CD14-positive monocyte (primary cell): ENCODE data around the gene SEMA7A. TPM values are rescaled to one million over a fixed set of nuclear protein-coding genes. Genes with fewer than 3 reads are reported as not detected.
A peak's percentile ranks its signal among the peaks of the same experiment; 100 is the strongest.

Source experiments
- DNase-seq, 3 donors: peaks; one replicate each; pipeline ENCODE4 v3.0.0-alpha.2; 2011 to 2022
- H2AFZ ChIP-seq: 2 replicates; pipeline ENCODE4 v1.6.0; 2012; ENCODE audit warnings: mild to moderate bottlenecking, low read depth, low read length, inconsistent platforms; ENCODE audit not compliant: insufficient read depth, poor library complexity, severe bottlenecking
- H3K27ac ChIP-seq, 2 donors: 1 replicate in 1 of 2; 2 replicates in 1 of 2; pipeline ENCODE4 v1.5.1; 2012 to 2013; ENCODE audit warnings: low read length in 2 of 2, control low read depth in 1 of 2, inconsistent platforms in 1 of 2, low read depth in 1 of 2, mild to moderate bottlenecking in 1 of 2
- H3K27me3 ChIP-seq, 2 donors: one replicate each; pipeline versions ENCODE4 v1.6.0 to v1.6.1; 2011 to 2013; ENCODE audit warnings: low read length in 2 of 2; ENCODE audit not compliant: control insufficient read depth in 2 of 2, insufficient read depth in 2 of 2
- H3K36me3 ChIP-seq, 2 donors: replicated peaks in 1 of 2; 1 replicate in 1 of 2; 2 replicates in 1 of 2; pipeline versions ENCODE4 v1.5.1 to v1.6.1; 2012 to 2013; ENCODE audit warnings: low read length in 2 of 2, control low read depth in 1 of 2, inconsistent platforms in 1 of 2, mild to moderate bottlenecking in 1 of 2; ENCODE audit not compliant: insufficient read depth in 2 of 2, control insufficient read depth in 1 of 2
- H3K4me1 ChIP-seq, 2 donors: 1 replicate in 1 of 2; 2 replicates in 1 of 2; pipeline versions ENCODE4 v1.5.1 to v1.6.1; 2012 to 2013; ENCODE audit warnings: low read length in 2 of 2, control low read depth in 1 of 2, inconsistent platforms in 1 of 2, mild to moderate bottlenecking in 1 of 2, moderate library complexity in 1 of 2; ENCODE audit not compliant: insufficient read depth in 2 of 2, control insufficient read depth in 1 of 2
- H3K4me2 ChIP-seq: replicated peaks from 2 replicates; pipeline ENCODE3; 2012; ENCODE audit warnings: low read length, moderate library complexity, mild to moderate bottlenecking; ENCODE audit not compliant: poor library complexity, severe bottlenecking; ENCODE audit errors: extremely low read depth
- H3K4me3 ChIP-seq, 3 experiments: fragments of 200-600 bp in 1 of 3; sonication (generic) in 1 of 3; replicated peaks in 1 of 3; 1 replicate in 2 of 3; 2 replicates in 1 of 3; pipeline ENCODE4 v1.5.1; 2011 to 2013; ENCODE audit warnings: low read length in 3 of 3, mild to moderate bottlenecking in 3 of 3, control low read depth in 2 of 3, low read depth in 2 of 3, inconsistent platforms in 1 of 3, moderate library complexity in 1 of 3
- H3K79me2 ChIP-seq: 2 replicates; pipeline ENCODE4 v1.6.0; 2012; ENCODE audit warnings: mild to moderate bottlenecking, control low read depth, inconsistent platforms, low read length, moderate library complexity; ENCODE audit not compliant: insufficient read depth
- H3K9ac ChIP-seq: 2 replicates; pipeline ENCODE4 v1.6.0; 2017; ENCODE audit warnings: low read length, mild to moderate bottlenecking; ENCODE audit not compliant: insufficient read depth, poor library complexity, severe bottlenecking
- H3K9me3 ChIP-seq, 2 donors: replicated peaks in 1 of 2; 1 replicate in 1 of 2; 2 replicates in 1 of 2; pipeline versions ENCODE4 v1.5.1 to v1.6.1; 2012 to 2013; ENCODE audit warnings: low read length in 2 of 2, control low read depth in 1 of 2; ENCODE audit not compliant: control insufficient read depth in 1 of 2, insufficient read depth in 1 of 2
- H4K20me1 ChIP-seq: 2 replicates; pipeline ENCODE4 v1.6.0; 2012; ENCODE audit warnings: mild to moderate bottlenecking, low read length, control low read depth, moderate library complexity; ENCODE audit not compliant: insufficient read depth
- H3K27ac Mint-ChIP-seq, 7 donors: one replicate each; pipeline ENCODE4 v1.8.0; 2020; ENCODE audit warnings: mild to moderate bottlenecking in 7 of 7, mixed read lengths in 7 of 7, moderate library complexity in 6 of 7, inconsistent platforms in 2 of 7
- H3K27me3 Mint-ChIP-seq, 3 donors: one replicate each; pipeline ENCODE4 v1.8.0; 2021 to 2022; ENCODE audit warnings: low read depth in 3 of 3, mild to moderate bottlenecking in 3 of 3, mixed read lengths in 3 of 3, moderate library complexity in 3 of 3, inconsistent platforms in 1 of 3
- H3K36me3 Mint-ChIP-seq, 2 donors: one replicate each; pipeline ENCODE4 v1.8.0; 2020; ENCODE audit warnings: mixed read lengths in 2 of 2, inconsistent platforms in 1 of 2, mild to moderate bottlenecking in 1 of 2
- H3K4me1 Mint-ChIP-seq: one replicate; pipeline ENCODE4 v1.8.0; 2020; ENCODE audit warnings: mild to moderate bottlenecking, mixed read lengths
- H3K4me3 Mint-ChIP-seq, 2 donors: one replicate each; pipeline ENCODE4 v1.8.0; 2020; ENCODE audit warnings: mild to moderate bottlenecking in 2 of 2, mixed read lengths in 2 of 2, moderate library complexity in 1 of 2
- H3K9me3 Mint-ChIP-seq, 7 donors: one replicate each; pipeline ENCODE4 v1.8.0; 2020 to 2022; ENCODE audit warnings: mixed read lengths in 7 of 7, mild to moderate bottlenecking in 6 of 7, moderate library complexity in 6 of 7, inconsistent platforms in 2 of 7
- CTCF ChIP-seq: fragments of 200-600 bp; IDR thresholded peaks from one replicate; pipeline ENCODE4 v1.8.0; 2022; ENCODE audit warnings: antibody characterized with exemption, mild to moderate bottlenecking
- WGBS: methylation state at CpG from one replicate; pipeline ENCODE4 v1.1.5; 2013; ENCODE audit warnings: missing lambda C conversion rate; ENCODE audit not compliant: insufficient coverage; 5-methylcytosine and 5-hydroxymethylcytosine counted together
- intact Hi-C, 2 donors: fragments of 100-400 bp; cut with micrococcal nuclease; formaldehyde crosslinking; loops; one replicate each; pipeline versions ENCODE4 v1.15.0 to v1.15.1; 2023
- polyA plus RNA-seq, 3 donors: library from polyadenylated mRNA; depleted of rRNA in 1 of 3; unstranded in 2 of 3; stranded (reverse) in 1 of 3; fragments of 300-500 nt in 2 of 3; fragments of >200 nt in 1 of 3; fragmentation: Illumina TruSeq in 2 of 3; gene quantifications; 1 replicate in 2 of 3; 2 replicates in 1 of 3; pipeline ENCODE4 v1.2.3, GENCODE V29; 2012 to 2021

SEMA7A gene
- polyA plus RNA-seq, 3 donors, result 0.04 to 4.8 (median 0.15) TPM

- Histone ChIP-seq H3K27ac (no peak overlapping the region), H2AFZ (peak overlapping the region; percentile 20), H3K4me3 (peak overlapping the region in 1 of 3 experiments; percentile 10), H3K36me3 (no peaks in the 10 kb centered on the region), H3K4me1 (peaks cover 21 to 29% of the 10 kb centered on the region in 2 donors), H3K9ac (no peak overlapping the region), H3K79me2 (no peaks in the 10 kb centered on the region), H4K20me1 (no peaks in the 10 kb centered on the region), H3K9me3 (no peaks in the 10 kb centered on the region), H3K4me2 (no peak overlapping the region), H3K27me3 (no peaks in the 10 kb centered on the region)
- H3K27ac Mint-ChIP-seq, result peak overlapping the region in 1 of 7 donors; percentile 37
- intact Hi-C loops, result no loop called here
- H3K9me3 Mint-ChIP-seq, result peaks cover 0 to 2% (median 0%) of the 10 kb centered on the region in 7 donors
- TF ChIP-seq CTCF, result no peak
- WGBS, result under 1% methylated on average over 13 of the region's 13 CpGs
- H3K4me1 Mint-ChIP-seq, result peaks cover 29% of the 10 kb centered on the region
- peak overlapping the region in 1 of 2 donors; percentile 59 for H3K4me3 Mint-ChIP-seq
- DNase-seq, result peak; percentile 31 to 66 (median 33)
- H3K27me3 Mint-ChIP-seq, result peaks cover 10 to 18% (median 16%) of the 10 kb centered on the region in 3 donors
- H3K36me3 Mint-ChIP-seq, result no peaks in the 10 kb centered on the region
Measured at GRCh38 chr15:74402873-74403587, 30.7 kb downstream of the SEMA7A start.

GRCh38 chr15:74402337-74402841 is 31.4 kb downstream of the SEMA7A start:
- peaks cover 0 to 2% (median 0%) of the 10 kb centered on the region in 7 donors for H3K9me3 Mint-ChIP-seq
- WGBS, result 63% methylated on average over 3 of the region's 5 CpGs
- intact Hi-C loops, result no loop called here
- Histone ChIP-seq H3K9me3 (no peaks in the 10 kb centered on the region), H3K36me3 (no peaks in the 10 kb centered on the region), H3K27me3 (no peaks in the 10 kb centered on the region), H3K4me1 (peaks cover 27 to 36% of the 10 kb centered on the region in 2 donors), H3K4me2 (no peak overlapping the region), H3K4me3 (peak overlapping the region in 1 of 3 experiments; percentile 10), H3K79me2 (no peaks in the 10 kb centered on the region), H2AFZ (peak overlapping the region; percentile 20), H3K9ac (no peak overlapping the region), H3K27ac (no peak overlapping the region), H4K20me1 (no peaks in the 10 kb centered on the region)
- H3K36me3 Mint-ChIP-seq, result no peaks in the 10 kb centered on the region
- no peak overlapping the region for H3K4me3 Mint-ChIP-seq
- TF ChIP-seq CTCF, result no peak
- no peak overlapping the region for H3K27ac Mint-ChIP-seq
- H3K4me1 Mint-ChIP-seq, result peaks cover 35% of the 10 kb centered on the region
- H3K27me3 Mint-ChIP-seq, result peaks cover 10 to 18% (median 16%) of the 10 kb centered on the region in 3 donors
- DNase-seq, result no peak
